ENCODE data around the gene F2RL2. TPM values are rescaled to one million over a fixed set of nuclear protein-coding genes. Genes with fewer than 3 reads are reported as not detected.

Gene F2RL2
- total and polyA plus RNA-seq, 2 of the 4 experiments (the other 2 are of a cell fraction): 21.7 to 32.8 TPM

GRCh38 chr5:76667495-76667894 is 44.3 kb upstream of the F2RL2 start:
- dilution Hi-C loops (cut with HindIII; ENCODE audit: low sequenced_read_pairs, unreplicated experiment) (no loop called here), in situ Hi-C loops (cut with MboI; ENCODE audit: low sequenced_read_pairs) (no loop called here), intact Hi-C loops (cut with micrococcal nuclease) (no loop called here)
- ChIA-PET POLR2A (ENCODE audit: unreplicated experiment) (no interaction called here), CTCF (interaction anchor here (1.2 kb wide), 1 partner anchor 24 kb away, joined by 3 read pairs; no protein-coding TSS in a partner anchor)
- Histone ChIP-seq H3K14ac (replicated peaks; ENCODE audit: low read depth, low read length) (0 out of 2 replicates have a peak overlapping the region, but pooled peaks have one; percentile 15), H3K27ac (ENCODE audit: insufficient read depth, low read length) (no peak overlapping the region), H2AK5ac (ENCODE audit: low read depth, low read length) (peak overlapping the region; percentile 24; the same call in 1 of the 2 replicates), H2AFZ (replicated peaks; ENCODE audit: low read length, poor library complexity) (no peak overlapping the region), H3K9ac (ENCODE audit: low read depth, low read length) (no peak overlapping the region), H3K4ac (ENCODE audit: low read depth, low read length) (peak overlapping the region; percentile 10; the same call in 1 of the 2 replicates), H4K8ac (ENCODE audit: low read depth in 2 of 2, low read length in 2 of 2) (peak overlapping the region in 1 of 2 experiments; percentile 58; a peak in 1 of 4 replicates), H2AK9ac (replicated peaks; ENCODE audit: low read depth, low read length, poor library complexity) (no peak overlapping the region), H3K4me1 (ENCODE audit: control insufficient read depth, insufficient read depth, low read length) (peaks cover 4% of the 10 kb centered on the region), H3K9me1 (ENCODE audit: insufficient read depth, low read length) (peaks cover 3% of the 10 kb centered on the region; the same call in 1 of the 2 replicates), H3K4me3 (ENCODE audit: insufficient read depth, low read depth, low read length) (no peak overlapping the region), H2BK120ac (ENCODE audit: low read depth, low read length) (peak overlapping the region; percentile 12), H3K4me2 (ENCODE audit: low read depth, low read length) (no peak overlapping the region), H3K9me3 (ENCODE audit: control insufficient read depth, insufficient read depth, low read length) (no peaks in the 10 kb centered on the region), H4K20me1 (ENCODE audit: insufficient read depth, low read length) (no peaks in the 10 kb centered on the region), H4K91ac (ENCODE audit: insufficient read depth, low read depth, low read length) (0 out of 2 replicates have a peak overlapping the region, but pooled peaks have one; percentile 9), H2BK15ac (ENCODE audit: low read depth, low read length) (peak overlapping the region; percentile 94; the same call in 2 of the 3 replicates), H2BK5ac (ENCODE audit: low read depth, low read length, poor library complexity, severe bottlenecking) (no peak overlapping the region), H3K27me3 (ENCODE audit: control insufficient read depth, insufficient read depth, low read length) (no peaks in the 10 kb centered on the region), H3K56ac (ENCODE audit: extremely low read depth, insufficient read depth, low read length) (no peak overlapping the region), H3K36me3 (ENCODE audit: control insufficient read depth, insufficient read depth, low read length) (no peaks in the 10 kb centered on the region), H3K79me1 (ENCODE audit: low read depth in 1 of 2, low read length in 2 of 2) (no peaks in the 10 kb centered on the region), H4K5ac (ENCODE audit: low read depth, low read length) (no peak overlapping the region), H3K23ac (ENCODE audit: low read depth, low read length) (no peak overlapping the region), H2BK20ac (ENCODE audit: low read depth, low read length) (peak overlapping the region; percentile 8; the same call in 1 of the 2 replicates), H3K18ac (ENCODE audit: low read depth, low read length) (no peak overlapping the region)
- ATAC-seq (ENCODE audit: low read depth) (no peak), DNase-seq (no peak)
- 56% methylated on average over 1 of the region's 2 CpGs; no CpG with 5 or more reads in 1 of the 2 experiments for WGBS, 2 experiments (ENCODE audit: extremely low coverage in 2 of 2, insufficient read length in 1 of 2)
- TF ChIP-seq CHD1 (IDR thresholded peaks at IDR 0.05; ENCODE audit: low read depth, low read length) (no peak), MAZ (IDR thresholded peaks at IDR 0.05; ENCODE audit: borderline replicate concordance, low read depth, low read length) (no peak), BHLHE40 (IDR thresholded peaks at IDR 0.05; ENCODE audit: low read depth, low read length) (no peak), CEBPB (IDR thresholded peaks at IDR 0.05; ENCODE audit: low read depth, low read length) (no peak), CTCF (conservative IDR thresholded peaks at IDR 0.05; ENCODE audit: low read depth, low read length) (no peak), MXI1 (IDR thresholded peaks at IDR 0.05; ENCODE audit: borderline replicate concordance, low read depth, low read length) (no peak), RFX5 (IDR thresholded peaks at IDR 0.05; ENCODE audit: low read depth, low read length) (no peak), MAFK (IDR thresholded peaks at IDR 0.05; ENCODE audit: low read depth, low read length) (no peak), RAD21 (IDR thresholded peaks at IDR 0.05; ENCODE audit: low read length) (no peak), FOS (IDR thresholded peaks at IDR 0.05; ENCODE audit: low read depth, low read length) (no peak), POLR2A (IDR thresholded peaks at IDR 0.05; ENCODE audit: low read depth, low read length) (no peak), SMC3 (IDR thresholded peaks at IDR 0.05; ENCODE audit: low read depth, low read length) (no peak), USF2 (IDR thresholded peaks at IDR 0.05; ENCODE audit: low read depth, low read length) (no peak), ELK1 (IDR thresholded peaks at IDR 0.05; ENCODE audit: borderline replicate concordance, low read depth, low read length) (no peak), RCOR1 (IDR thresholded peaks at IDR 0.05; ENCODE audit: insufficient replicate concordance, low read length) (no peak), NFE2L2 (IDR thresholded peaks at IDR 0.05; ENCODE audit: low read depth, low read length) (no peak)
- no TSS peak for BruUV-seq (replicated peaks)

Measured in IMR-90 (cell line).